ENCODE data around the gene KIF26A.

The KIF26A gene

DNA sequence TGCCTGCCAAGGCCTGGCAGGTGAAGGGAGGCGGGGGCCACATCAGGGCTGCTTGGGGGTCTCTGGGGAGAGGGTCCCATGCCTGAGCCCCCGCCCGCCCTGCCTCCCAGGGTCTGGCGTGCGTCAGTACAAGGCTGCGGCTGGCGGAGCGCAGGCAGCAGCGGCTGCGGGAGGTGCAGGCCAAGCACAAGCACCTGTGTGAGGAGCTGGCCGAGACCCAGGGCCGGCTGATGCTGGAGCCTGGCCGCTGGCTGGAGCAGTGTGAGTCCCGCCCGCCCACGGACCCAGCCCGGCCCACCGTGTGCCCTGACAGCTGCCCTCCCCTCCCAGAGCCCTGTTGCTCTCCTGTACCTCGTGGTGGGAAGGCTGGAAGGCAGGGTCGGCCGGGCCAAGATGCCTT, 40.7 kb downstream of the KIF26A start:
- DNase-seq (ENCODE audit: low read depth): no peak

DNA sequence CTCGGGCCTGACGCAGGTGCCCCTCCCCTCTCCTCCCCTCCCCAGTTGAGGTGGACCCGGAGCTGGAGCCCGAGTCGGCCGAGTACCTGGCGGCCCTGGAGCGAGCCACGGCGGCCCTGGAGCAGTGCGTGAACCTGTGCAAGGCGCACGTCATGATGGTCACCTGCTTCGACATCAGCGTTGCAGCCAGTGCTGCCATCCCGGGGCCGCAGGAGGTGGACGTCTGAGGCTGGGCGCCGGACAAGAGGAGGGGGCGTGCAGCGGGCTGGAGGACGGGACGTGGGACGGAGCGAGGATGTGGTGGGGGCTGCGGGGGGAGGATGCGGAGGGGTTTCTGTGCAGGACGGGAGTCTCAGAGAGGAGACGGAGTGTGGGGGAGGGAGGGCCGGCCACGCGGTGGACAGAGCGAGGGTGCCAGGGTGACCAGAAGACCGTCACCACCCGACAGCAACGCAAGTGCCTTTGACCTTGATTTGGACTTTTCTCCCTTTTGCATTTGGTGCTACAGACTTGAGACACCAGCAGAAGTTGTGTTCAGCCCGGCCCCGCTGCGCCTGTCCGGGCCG, 41.3 kb downstream of the KIF26A start:
- no peak for DNase-seq (ENCODE audit: low read depth)

DNA sequence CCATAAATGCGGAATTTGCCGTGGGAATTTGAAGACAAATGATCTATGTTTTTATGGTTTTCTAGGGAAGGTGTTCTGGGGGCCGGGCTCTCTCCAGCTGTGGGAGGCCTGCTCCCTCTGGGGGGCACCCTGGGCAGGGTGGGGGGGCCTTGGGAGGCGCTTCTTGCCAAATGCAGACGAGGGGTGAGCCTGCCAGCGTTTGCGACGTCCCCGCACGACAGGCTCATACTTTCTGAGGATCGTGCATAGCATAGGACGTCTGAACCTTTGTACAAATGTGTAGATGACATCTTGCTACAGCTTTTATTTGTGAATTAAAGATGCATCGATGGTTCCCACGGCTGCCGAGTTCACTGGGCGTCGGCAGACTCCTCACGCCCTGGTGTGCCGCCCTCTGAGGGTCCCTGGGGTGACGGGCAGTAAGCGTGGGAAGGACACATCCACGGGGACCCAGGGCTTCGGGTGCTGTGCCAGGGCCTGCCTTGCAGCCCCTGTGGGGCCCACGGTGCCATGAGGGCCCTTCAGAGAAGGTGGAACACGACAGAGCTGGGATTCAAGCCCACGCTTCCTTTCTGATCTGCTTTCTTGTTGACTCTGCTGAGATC, 42.3 kb downstream of the KIF26A start:
- DNase-seq (ENCODE audit: low read depth): no peak

DNA sequence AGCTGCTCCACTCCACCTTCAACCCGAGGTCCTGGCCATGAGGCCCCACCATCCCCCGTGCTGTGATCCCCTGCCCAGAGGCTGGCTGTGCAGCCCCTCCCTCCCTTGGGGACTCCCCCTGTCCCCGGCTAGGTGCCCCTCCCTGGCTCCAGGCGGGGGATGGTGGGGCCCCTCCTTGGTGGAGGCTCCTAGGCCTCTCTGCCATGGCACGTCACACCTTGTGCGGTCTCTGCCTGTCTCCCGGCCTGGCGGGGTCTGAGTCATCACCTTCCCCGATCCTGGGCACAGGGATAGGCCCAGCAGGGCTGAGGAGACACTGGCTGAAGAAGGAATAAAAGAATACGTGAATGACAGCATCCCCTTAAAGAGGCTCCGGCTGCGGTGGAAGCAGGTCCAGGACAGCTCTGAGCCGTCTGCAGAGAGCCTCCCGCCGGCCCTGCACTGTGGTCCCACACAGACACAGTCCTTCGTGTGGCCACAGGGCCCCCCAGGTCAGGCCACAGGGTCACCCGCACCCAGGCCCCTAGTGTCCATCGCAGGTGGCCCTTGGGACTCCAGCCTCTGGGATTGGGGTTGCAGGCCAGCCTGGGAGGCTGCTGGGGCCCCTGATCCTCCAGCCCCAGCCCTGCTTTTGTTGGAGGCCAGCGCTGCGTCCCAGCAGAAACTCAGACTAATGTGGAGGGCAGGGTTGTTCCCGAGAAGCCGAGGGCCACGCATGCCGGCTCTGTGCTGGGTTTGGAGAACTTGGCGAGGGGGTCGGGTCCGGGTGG, 43.6 kb downstream of the KIF26A start:
- DNase-seq (ENCODE audit: low read depth): no peak

DNA sequence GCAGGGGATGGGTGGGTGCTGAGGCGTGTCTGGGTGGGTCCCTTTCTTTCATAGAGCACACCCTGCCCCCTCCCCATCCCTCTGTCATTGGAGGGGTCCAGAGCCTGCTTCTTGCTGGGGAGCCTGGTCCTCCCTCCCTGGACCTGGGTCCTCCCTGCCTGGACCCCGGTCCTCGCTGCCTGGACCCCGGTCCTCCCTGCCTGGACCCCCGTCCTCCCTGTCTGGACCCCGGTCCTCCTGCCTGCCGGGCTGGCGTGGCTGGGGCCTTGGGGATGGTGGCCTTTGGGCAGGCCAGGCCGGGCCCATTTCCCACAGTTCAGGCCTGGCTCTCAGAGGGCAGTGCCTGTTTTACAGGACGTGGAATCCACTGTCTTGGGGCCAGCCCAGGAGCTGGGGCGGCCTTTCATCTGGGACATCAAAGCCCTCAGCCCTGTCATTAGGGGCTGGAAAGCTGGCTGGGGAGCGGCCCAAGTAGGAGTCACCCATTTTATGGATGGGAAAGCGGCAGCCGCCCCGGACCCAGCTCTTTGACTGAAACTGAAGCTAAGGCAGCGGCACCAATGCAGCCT, 44.6 kb downstream of the KIF26A start:
- DNase-seq (ENCODE audit: low read depth): no peak

DNA sequence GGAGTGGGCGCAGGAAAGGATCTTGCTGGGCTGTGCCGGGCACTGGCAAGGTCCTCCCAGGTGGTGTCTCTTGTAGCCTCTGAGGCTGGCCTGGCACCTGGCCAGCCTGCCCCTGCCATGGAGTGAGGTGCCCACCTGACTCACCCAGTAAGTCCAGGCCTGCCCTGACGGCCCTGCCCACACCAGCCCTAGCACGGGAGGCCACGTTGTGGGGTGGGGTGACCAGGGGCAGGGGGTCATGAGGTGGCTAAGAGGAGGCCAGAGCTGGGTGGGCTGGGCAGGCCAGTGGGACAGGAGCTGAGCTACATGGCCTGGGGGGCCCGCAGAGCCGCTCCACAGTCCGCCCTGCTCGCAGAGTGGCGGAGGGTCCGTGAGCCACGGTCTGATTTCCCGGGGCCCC, 45.4 kb downstream of the KIF26A start:
- DNase-seq (ENCODE audit: low read depth): no peak

DNA sequence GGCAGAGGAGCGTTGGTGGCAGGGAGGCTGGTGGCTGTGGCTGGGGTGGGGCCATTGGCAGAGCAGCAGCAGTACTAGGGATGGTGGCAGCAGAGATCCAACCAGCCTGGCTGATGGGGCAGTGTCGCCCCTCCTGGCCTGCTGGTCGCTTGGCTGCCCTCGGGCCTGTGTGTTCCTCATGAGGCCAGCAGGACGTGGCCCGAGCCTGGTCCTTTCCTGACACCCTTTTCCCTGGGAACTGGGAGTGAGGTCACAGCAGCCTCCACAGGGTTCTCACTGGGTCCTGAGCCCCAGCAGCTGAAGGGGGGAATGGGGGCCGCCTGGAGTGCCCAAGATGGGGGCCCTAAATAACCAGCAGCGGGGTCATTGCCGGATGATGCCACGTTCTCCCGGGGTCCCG, 46.1 kb downstream of the KIF26A start:
- no peak for DNase-seq (ENCODE audit: low read depth)

DNA sequence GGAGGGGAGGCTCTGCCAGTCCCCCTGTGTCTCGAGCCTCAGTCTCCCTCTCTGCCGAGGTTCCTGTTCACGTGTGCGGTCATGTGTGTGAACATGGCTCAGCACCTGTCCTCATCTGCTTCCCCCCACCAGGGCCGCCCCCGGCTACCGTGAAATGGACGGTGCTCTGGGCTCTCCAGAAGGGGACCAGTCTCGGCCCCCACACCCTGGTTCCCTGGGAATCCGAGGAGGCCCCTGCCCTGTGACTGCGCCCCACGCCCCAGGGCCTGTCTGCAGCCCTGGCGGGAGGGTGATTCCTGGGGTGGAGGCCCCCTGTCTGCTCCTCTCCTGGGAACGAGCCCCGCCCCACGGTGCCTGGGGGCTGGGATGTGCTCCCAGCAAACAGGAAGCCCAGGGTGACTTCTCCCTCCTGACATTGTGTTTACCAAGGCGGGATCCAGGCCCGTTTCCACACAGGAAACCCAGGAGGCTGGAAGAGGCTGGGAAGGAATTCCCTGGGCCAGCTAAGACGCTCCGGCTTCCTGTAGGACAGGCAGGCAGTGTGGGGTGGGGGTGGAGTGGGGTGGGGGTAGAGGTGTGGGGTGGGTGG, 46.6 kb downstream of the KIF26A start:
- DNase-seq (ENCODE audit: low read depth): no peak

DNA sequence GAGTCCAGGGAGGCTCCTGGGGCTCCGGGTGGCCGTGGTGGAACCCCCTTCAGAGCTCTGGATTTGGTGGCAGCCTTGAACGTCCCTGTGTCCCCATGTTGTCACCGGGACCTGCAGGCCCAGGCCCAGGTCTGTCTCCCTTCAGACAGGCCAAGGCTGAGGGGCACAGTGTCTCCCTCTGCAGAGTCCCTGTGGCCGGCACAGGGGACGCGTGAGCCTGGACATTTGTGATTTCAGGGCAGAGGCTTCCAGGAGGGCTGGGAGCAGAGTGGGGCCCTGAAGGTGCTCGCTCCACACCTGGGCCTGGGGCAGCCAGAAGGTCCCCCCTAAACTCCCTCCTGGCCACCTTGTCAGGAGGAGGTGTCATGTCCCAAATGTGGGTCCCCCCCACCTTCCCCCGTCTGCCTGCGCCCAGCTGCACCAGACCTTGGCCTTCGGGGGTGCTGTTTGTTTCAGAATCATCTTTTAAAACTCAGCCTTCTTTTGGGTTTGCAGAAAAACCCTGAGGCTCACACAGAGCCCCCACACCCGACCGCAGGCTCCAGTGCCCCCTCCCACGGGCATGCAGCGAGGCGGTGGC, 47.6 kb downstream of the KIF26A start:
- DNase-seq (ENCODE audit: low read depth): no peak

DNA sequence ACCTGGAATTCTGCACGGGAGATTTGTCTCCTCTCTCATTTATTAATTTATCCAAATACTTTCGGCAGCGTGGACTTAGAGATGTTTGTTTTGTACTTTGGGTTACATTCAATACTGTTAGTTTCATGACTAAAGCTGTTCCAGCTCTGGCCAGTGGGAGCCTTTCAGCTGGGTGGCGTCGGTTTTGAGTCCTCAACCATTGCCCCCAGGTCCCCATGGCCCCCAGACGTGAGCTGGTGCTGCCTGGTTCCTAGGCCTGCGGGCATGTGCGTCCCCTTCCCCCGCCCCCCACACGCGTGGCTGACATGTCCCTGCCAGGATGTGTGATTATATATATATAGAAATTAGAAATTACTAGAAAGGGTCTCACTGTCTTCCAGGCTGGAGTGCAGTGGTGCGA, 48.2 kb downstream of the KIF26A start:
- no peak for DNase-seq (ENCODE audit: low read depth)

DNA sequence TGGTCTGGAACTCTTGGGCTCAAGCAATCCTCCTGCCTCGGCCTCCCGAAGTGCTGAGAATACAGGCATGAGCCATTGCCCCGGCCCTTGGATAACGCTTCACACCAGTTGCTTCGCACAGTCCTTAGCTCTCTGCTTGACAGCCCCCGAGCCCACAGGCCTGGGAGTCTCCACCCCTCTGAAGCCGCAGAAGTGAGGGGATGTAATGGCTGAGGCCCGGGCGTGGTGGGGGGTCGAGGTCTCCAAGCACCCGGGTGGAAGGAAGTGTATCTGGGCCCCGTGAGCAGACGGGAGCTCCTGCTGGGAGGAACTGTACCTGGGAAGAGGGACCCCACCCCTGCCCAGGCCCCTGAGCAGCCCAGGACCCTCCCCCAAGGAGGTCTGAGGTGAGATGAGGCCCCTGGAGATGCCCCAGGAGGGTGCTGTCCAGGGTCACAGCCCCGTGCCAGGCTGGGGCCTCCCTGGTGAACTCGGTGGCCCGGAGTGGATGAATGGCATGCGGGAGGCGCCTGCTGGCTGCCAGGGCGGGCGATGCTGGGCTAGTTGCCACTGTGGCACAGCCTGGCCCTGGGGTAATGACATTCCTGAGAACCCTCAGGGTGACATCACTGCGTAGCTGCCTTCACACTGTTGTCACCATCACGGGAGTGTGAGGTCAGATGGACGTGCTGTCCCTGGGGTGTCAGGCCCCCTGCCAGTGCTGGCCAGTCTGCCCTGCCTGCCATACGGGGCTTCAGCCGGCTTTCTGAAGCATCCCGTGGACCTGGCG, 48.9 kb downstream of the KIF26A start:
- DNase-seq (ENCODE audit: low read depth): no peak

DNA sequence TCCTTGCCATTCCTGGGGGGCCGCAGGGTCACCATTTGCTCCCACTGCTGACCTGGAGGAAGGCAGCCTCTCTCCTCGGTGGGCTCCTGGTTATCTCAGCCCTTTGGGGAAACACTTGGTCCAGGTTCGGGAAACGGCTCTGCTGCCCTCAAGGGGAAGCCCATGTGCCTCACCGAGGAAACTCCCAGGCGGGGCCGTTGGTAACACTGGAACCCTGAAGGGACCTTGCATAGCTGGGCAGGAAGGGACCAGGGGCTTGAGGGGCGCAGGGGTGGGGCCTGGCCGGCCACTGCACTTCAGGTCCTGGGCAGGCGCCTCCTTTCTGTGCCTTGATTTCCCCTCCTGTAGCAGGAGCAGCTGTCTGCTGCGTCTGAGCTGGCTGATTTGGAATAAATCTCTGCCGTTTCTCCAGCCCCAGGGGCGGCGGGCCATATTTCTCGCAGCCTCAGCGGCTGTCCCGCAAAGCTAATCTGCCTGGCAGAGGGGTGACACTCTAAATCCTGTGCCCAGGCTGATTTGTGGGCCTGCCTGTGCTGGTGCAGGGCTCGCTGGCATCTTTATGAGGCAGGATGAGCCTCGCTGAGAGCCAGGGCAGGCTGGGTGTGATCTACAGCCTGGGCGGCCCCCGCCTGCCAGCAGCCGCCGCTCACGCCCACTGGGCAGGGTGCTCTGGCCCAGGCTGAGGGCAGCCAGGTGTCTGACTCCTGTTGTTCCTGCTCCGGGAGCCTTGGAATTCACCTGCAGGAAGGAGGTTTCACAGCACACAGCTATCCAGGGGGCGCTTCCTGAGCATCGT, 49.7 kb downstream of the KIF26A start:
- DNase-seq (ENCODE audit: low read depth): no peak

DNA sequence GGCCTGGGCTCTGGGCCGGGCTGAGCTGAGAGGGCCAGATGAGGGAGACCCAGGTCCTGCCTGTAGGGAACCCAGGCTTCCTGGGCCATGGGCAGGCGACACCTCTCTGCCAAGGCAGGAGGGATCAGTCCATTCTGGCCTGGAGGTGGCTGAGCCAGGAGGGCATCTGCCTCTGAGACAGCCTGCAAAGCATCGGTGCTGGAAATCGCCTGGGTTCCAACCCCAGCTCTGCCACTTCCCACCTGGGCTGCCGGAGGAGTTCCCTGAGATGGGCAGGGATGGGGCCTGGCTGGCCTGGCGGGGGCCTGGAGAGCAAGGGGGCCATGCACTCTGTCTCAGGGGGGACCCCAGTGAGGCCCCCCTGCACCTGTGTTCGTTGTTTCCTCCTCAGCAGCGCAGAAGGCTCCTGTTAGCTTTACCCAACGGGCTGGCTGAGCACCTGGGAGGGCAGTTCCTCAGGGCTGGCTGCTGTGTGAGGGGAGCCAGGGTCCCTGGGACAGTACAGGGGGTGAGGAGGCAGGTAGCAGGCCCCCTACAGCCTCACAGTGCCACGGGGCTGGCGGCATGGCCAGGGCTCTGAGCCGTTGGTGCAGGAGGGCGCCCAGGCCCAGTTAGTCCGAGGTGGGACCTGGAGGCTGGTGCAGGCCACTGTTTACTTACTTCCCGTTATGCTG, 50.5 kb downstream of the KIF26A start:
- DNase-seq (ENCODE audit: low read depth): no peak

DNA sequence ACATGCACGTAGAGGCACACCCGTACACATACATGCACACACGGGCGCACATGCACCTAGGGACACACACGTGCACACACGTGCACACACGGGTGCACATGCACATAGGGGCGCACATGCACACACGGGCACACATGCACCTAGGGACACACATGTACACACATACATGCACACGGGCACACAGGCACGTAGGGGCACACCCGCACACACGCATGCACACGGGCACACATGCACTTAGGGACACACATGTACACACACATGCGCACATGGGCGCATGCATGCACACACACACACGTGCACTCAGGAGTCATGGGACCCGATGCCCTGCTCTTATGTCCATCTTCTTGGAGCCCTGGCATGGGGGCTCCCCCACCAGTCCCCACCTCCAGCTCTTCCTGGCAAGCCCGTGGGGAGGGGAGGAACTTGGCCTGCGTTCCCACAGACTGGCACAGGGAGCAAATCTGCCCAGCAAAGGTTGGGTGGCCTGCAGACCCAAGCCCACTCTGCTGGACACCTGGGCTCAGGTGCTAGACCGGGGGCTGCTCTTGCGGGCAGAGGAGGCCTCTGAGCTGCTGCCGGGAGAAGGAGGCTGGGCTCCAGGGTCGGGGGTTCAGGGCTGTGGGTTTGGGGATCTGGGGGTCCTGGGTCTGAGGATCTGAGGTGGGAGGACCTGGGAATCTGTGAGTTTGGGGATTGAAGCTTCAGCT, 51.4 kb downstream of the KIF26A start:
- no peak for DNase-seq (ENCODE audit: low read depth)

DNA sequence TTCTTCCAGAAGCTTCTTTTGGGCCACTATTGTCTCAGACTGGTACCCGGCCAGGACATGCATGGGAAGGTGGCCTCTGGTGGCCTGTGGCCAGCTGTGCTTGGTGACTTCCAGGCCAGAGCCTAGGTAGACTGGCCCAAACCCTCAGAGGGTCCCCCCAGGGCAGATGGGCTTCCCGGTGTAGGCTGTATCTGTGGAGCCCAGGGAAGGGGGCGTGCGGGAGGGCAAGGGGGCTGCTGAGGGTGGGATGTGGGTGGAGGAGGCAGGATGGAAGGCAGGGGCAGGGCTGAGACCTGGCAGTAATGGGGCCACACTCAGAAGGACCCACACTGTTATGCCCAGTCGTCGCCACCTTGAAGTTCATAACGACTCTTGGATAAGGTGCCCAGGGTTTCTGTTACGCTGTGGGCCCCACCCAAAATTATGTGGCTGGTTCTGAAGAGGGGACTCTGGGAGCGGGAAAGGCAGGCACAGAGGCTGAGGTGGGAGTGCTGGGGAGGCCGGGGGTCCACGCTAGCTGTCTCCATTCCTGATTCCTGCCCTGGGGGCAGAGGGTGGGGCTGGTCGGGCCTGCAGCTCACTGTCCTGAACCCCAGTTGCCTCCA, 52.1 kb downstream of the KIF26A start:
- DNase-seq (ENCODE audit: low read depth): no peak

DNA sequence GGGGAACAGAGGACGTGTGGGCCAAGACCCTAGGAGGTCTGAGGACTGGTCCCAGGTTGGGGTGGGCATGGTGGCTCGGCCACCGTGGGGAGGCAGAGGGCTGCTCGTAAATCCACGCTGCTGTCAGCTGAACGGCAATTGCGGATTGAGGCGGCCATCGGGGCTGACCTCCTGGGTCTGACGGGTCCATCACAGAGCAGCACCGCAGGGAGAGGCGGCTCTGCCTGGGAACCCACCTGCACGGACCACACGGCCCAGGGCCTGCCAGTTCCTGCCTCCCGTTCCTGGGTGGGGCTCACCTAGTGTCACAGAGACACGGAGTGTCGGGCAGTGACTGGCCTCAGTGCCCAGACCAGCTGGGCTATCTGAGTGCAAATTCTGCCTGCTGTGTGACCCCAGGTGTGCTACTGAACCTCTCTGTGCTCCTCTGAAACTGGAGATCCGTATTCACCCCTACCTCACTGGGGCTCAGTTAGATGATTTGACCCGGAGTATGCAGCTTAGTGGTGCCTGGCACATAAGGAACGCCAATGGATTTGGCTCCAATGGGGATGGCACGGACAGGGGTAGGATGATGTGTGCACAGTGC, 53.1 kb downstream of the KIF26A start:
- no peak for DNase-seq (ENCODE audit: low read depth)

DNA sequence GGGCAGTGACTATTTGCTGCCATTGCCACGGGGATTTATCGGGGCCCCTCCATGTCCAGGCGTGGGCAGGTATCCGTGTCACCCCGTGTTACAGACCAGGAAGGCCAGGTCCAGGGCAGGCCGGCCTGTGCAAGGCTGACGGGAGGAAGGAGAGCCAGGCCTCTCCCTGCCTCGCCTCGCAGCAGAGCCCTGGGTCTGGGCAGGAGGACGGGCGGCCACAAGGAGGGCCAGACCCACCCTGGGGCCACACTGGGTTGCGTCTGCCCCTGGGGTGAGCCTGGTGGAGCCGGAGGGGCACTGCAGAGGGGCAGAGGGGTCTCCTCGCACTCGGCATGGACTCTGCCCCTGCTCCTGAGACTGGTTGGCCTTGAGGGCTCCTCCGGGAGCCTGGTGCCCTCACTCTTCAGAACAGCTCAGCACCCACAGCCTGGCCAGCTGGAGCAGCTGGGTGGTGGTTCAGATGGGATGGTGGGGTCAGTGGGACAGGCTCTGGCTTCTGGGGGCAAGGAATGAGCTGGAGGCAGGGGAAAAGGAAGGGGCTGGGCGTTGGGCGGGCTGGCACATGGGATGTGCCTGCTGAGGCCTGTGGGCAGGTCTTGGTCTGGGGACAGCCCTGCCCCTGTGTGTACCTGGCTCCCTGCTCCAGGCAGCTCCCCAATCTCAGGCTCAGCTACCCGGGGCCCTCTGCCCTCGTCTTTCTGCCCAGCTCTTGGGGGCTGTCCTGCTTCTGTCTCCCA, 53.9 kb downstream of the KIF26A start:
- no peak for DNase-seq (ENCODE audit: low read depth)

DNA sequence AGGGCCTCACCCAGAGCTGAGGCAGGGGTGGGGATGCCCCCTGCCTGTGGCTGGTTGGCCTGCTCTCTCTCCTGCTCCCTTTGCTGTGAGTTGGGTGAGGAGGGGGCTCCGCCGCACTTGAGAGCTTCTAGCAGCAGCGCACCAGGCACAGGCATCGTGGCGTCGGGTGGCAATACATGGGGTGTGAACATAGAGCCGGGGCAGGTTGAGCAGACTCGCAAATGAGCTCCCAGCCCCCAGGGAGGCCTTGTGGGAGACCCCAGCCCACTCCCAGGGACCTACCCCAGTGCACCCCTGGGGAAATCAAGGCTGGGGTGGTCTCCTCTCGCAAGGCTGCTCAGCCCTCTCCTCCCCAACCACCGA, 54.5 kb downstream of the KIF26A start:
- no peak for DNase-seq (ENCODE audit: low read depth)
